K562 (cell line): ENCODE results near the gene PLAAT4. TPM values are rescaled to one million over a fixed set of nuclear protein-coding genes. Genes with fewer than 3 reads are reported as not detected.

ENCODE experiments used
- BRD4 ChIP-seq: fragments of 200-600 bp; sonication (generic); IDR thresholded peaks from 2 replicates; pipeline ENCODE4 v1.6.1; 2017; ENCODE audit warnings: inconsistent platforms
- EP300 ChIP-seq: IDR thresholded peaks from 2 replicates; pipeline ENCODE4 v1.6.1; 2012; ENCODE audit warnings: low read length, improper control_type of control experiment
- ERF ChIP-seq: fragments of 450-650 bp; formaldehyde crosslinking; IDR thresholded peaks from 2 replicates; pipeline ENCODE4 v1.4.0; 2020; ENCODE audit warnings: mild to moderate bottlenecking, mixed read lengths
- GATA2 ChIP-seq: sonication (generic); formaldehyde crosslinking; IDR thresholded peaks from 2 replicates; pipeline ENCODE4 v1.4.0; 2020; ENCODE audit warnings: mild to moderate bottlenecking, missing genetic modification reagents
- HMG20A ChIP-seq: fragments of 450-650 bp; formaldehyde crosslinking; conservative IDR thresholded peaks from 2 replicates; pipeline ENCODE4 v1.4.0; 2020; ENCODE audit warnings: mild to moderate bottlenecking, mixed read lengths
- HOXB6 ChIP-seq: fragments of 250-450 bp; sonication (Bioruptor Pico); IDR thresholded peaks from 2 replicates; pipeline ENCODE4 v1.5.1; 2022; ENCODE audit warnings: mild to moderate bottlenecking, borderline replicate concordance
- MEF2A ChIP-seq: IDR thresholded peaks from 2 replicates; pipeline ENCODE4 v1.6.1; 2011; ENCODE audit warnings: low read depth, mild to moderate bottlenecking, low read length, moderate library complexity; ENCODE audit not compliant: control insufficient read depth
- MYC ChIP-seq, 2 experiments: fragments of 250-450 bp in 1 of 2; sonication (Bioruptor Pico) in 1 of 2; IDR thresholded peaks; 2 replicates each; pipeline versions ENCODE4 v1.5.1 to v1.6.1; 2012 to 2021; ENCODE audit warnings: low read depth in 2 of 2, borderline replicate concordance in 1 of 2, improper control_type of control experiment in 1 of 2, low read length in 1 of 2, mild to moderate bottlenecking in 1 of 2, moderate library complexity in 1 of 2
- PYGO2 ChIP-seq: fragments of 450-650 bp; IDR thresholded peaks from 2 replicates; pipeline ENCODE4 v1.6.1; 2016; ENCODE audit warnings: mild to moderate bottlenecking, missing genetic modification characterization, moderate library complexity, missing compliant biosample characterization
- RBFOX2 ChIP-seq: fragments of 200-400 bp; formaldehyde crosslinking; IDR thresholded peaks from 2 replicates; pipeline ENCODE4 v1.6.1; 2017; ENCODE audit warnings: low read depth, mild to moderate bottlenecking, low read length, moderate library complexity
- RUNX1 ChIP-seq: sonication (generic); IDR thresholded peaks from 2 replicates; pipeline ENCODE4 v1.6.1; 2016; ENCODE audit warnings: antibody characterized with exemption, low read depth
- SMAD4 ChIP-seq: fragments of 250-450 bp; sonication (Bioruptor Pico); conservative IDR thresholded peaks from 2 replicates; pipeline ENCODE4 v1.8.0; 2021; ENCODE audit warnings: inconsistent platforms, mild to moderate bottlenecking, moderate library complexity
- SREBF2 ChIP-seq: sonication (generic); formaldehyde crosslinking; IDR thresholded peaks from 2 replicates; pipeline ENCODE4 v1.4.0; 2020; ENCODE audit warnings: mild to moderate bottlenecking, missing genetic modification reagents
- ZNF140 ChIP-seq: fragments of 250-450 bp; sonication (Bioruptor Pico); IDR thresholded peaks from 2 replicates; pipeline ENCODE4 v1.8.0; 2021; ENCODE audit warnings: moderate library complexity, mild to moderate bottlenecking, inconsistent platforms
- ZNF584 ChIP-seq: fragments of 200-800 bp; sonication (Bioruptor generic); IDR thresholded peaks from 2 replicates; pipeline ENCODE4 v1.6.1; 2016; ENCODE audit warnings: low read depth, mild to moderate bottlenecking, missing genetic modification characterization, missing compliant biosample characterization
- polyA plus RNA-seq, 8 experiments: library from polyadenylated mRNA; depleted of rRNA in 4 of 8; stranded (reverse) in 5 of 8; unstranded in 3 of 8; fragments of >200 nt; fragmentation: Nextera tagmentation in 2 of 8; fragmentation: Illumina TruSeq in 1 of 8; extraction: Ambion mirVana in 2 of 8; extraction: Trizol in 1 of 8; gene quantifications; 2 replicates each; pipeline versions ENCODE4 v1.2.1 to v1.2.3, GENCODE V29; 2011 to 2014; ENCODE audit warnings: inconsistent platforms in 1 of 8, missing spikeins in 1 of 8
- total RNA-seq, 7 experiments: library from RNA; depleted of rRNA in 6 of 7; stranded (reverse); fragments of >200 nt in 6 of 7; fragmentation: Illumina TruSeq in 2 of 7; extraction: Trizol in 2 of 7; gene quantifications; 2 replicates each; pipeline versions ENCODE4 v1.2.1 to v1.2.3, GENCODE V29; 2011 to 2021; ENCODE audit warnings: low replicate concordance in 1 of 7
- TF ChIP-seq, protein P1 (sequence below): sonication (generic); formaldehyde crosslinking; IDR thresholded peaks from 2 replicates; pipeline ENCODE4 v1.8.1; 2023; ENCODE audit warnings: missing genetic modification reagents, mild to moderate bottlenecking, borderline replicate concordance
- TF ChIP-seq, protein P2 (sequence below), 2 experiments: IDR thresholded peaks; 2 replicates each; pipeline ENCODE4 v1.6.1; 2011; ENCODE audit warnings: borderline replicate concordance in 1 of 2, control low read depth in 1 of 2, low read depth in 1 of 2, low read length in 1 of 2, mild to moderate bottlenecking in 1 of 2, mixed read lengths in 1 of 2, moderate library complexity in 1 of 2; ENCODE audit not compliant: insufficient read depth in 1 of 2, insufficient read length in 1 of 2, poor library complexity in 1 of 2, severe bottlenecking in 1 of 2; ENCODE audit errors: extremely low read depth in 1 of 2
- TF ChIP-seq, protein P3 (sequence below): sonication (generic); formaldehyde crosslinking; IDR thresholded peaks from 2 replicates; pipeline ENCODE4 v1.8.0; 2022; ENCODE audit warnings: mild to moderate bottlenecking, missing genetic modification reagents

Gene PLAAT4
- total and polyA plus RNA-seq, 9 of the 15 experiments (the other 6 are each of a cell fraction or from before 2014, with no cell fraction given), result 0.54 to 3.0 (median 1.3) TPM; not detected in 1

DNA sequence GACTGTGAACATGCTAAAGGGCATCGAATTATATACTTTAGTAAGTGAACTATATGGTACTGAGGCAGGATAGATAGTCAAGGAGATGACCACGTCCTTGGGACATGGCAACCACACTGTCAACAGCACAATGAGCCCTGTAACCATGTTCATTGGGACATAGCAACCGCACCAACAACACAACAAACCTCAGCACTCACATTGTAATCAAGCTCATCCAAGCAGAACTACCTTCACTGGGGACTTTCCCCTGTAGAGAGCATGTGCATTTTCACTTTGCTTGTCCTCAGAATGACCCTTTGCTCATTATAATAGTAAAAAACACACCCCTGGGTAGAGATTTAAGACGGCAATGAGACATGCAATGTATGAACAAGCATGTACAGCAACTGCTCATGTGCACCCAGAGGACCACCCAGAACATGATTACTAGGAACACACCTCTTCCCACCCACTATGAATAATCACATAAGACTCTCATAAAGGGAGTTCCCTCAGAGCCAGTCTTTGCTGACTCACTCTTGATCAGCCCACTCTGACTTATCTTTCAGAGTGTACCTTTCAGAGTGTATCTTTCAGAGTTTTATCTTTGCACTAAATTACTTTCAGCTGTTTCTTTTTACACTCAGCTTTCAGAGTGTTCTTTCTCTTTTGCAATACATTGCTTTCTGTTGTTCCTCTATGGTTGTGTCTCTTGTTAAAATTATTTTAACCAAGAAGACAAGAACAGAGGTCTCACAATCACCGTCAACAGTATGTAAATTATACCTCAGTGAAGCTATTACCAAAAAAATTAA, 30.6 kb downstream of the PLAAT4 start (continued):
- TF ChIP-seq, protein P1, sequence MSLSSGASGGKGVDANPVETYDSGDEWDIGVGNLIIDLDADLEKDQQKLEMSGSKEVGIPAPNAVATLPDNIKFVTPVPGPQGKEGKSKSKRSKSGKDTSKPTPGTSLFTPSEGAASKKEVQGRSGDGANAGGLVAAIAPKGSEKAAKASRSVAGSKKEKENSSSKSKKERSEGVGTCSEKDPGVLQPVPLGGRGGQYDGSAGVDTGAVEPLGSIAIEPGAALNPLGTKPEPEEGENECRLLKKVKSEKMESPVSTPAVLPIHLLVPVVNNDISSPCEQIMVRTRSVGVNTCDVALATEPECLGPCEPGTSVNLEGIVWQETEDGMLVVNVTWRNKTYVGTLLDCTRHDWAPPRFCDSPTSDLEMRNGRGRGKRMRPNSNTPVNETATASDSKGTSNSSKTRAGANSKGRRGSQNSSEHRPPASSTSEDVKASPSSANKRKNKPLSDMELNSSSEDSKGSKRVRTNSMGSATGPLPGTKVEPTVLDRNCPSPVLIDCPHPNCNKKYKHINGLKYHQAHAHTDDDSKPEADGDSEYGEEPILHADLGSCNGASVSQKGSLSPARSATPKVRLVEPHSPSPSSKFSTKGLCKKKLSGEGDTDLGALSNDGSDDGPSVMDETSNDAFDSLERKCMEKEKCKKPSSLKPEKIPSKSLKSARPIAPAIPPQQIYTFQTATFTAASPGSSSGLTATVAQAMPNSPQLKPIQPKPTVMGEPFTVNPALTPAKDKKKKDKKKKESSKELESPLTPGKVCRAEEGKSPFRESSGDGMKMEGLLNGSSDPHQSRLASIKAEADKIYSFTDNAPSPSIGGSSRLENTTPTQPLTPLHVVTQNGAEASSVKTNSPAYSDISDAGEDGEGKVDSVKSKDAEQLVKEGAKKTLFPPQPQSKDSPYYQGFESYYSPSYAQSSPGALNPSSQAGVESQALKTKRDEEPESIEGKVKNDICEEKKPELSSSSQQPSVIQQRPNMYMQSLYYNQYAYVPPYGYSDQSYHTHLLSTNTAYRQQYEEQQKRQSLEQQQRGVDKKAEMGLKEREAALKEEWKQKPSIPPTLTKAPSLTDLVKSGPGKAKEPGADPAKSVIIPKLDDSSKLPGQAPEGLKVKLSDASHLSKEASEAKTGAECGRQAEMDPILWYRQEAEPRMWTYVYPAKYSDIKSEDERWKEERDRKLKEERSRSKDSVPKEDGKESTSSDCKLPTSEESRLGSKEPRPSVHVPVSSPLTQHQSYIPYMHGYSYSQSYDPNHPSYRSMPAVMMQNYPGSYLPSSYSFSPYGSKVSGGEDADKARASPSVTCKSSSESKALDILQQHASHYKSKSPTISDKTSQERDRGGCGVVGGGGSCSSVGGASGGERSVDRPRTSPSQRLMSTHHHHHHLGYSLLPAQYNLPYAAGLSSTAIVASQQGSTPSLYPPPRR (CRISPR knock-in tag), result no peak
- TF ChIP-seq MEF2A, result no peak
- no peak for TF ChIP-seq ZNF584
- TF ChIP-seq, protein P2, sequence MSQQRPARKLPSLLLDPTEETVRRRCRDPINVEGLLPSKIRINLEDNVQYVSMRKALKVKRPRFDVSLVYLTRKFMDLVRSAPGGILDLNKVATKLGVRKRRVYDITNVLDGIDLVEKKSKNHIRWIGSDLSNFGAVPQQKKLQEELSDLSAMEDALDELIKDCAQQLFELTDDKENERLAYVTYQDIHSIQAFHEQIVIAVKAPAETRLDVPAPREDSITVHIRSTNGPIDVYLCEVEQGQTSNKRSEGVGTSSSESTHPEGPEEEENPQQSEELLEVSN (IDR thresholded peaks at IDR 0.05; ENCODE audit: borderline replicate concordance in 1 of 2, extremely low read depth in 1 of 2, insufficient read depth in 1 of 2, insufficient read length in 1 of 2, low read depth in 1 of 2, low read length in 1 of 2, poor library complexity in 1 of 2, severe bottlenecking in 1 of 2), result peak in 1 of 2 experiments; percentile 12
- no peak for TF ChIP-seq HOXB6 (CRISPR knock-in tag)
- peak; percentile 51; the same call in 1 of the 2 replicates for TF ChIP-seq SMAD4
- TF ChIP-seq RUNX1, result no peak
- 0 out of 2 replicates have a peak, but pooled peaks have one; percentile 11 for TF ChIP-seq ERF (CRISPR knock-in tag)
- 0 out of 2 replicates have a peak, but pooled peaks have one; percentile 8 for TF ChIP-seq PYGO2 (tag)
- no peak for TF ChIP-seq MYC (IDR thresholded peaks at IDR 0.05; ENCODE audit: low read depth, low read length)
- TF ChIP-seq MYC (CRISPR knock-in tag; IDR thresholded peaks at IDR 0.05; ENCODE audit: borderline replicate concordance, low read depth), result no peak
- TF ChIP-seq, protein P3, sequence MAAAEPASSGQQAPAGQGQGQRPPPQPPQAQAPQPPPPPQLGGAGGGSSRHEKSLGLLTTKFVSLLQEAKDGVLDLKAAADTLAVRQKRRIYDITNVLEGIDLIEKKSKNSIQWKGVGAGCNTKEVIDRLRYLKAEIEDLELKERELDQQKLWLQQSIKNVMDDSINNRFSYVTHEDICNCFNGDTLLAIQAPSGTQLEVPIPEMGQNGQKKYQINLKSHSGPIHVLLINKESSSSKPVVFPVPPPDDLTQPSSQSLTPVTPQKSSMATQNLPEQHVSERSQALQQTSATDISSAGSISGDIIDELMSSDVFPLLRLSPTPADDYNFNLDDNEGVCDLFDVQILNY (CRISPR knock-in tag), result no peak
- no peak for TF ChIP-seq HMG20A (CRISPR knock-in tag)
- peak; percentile 90 for TF ChIP-seq EP300
- TF ChIP-seq GATA2 (CRISPR knock-in tag), result no peak
- TF ChIP-seq BRD4, result no peak
- TF ChIP-seq RBFOX2, result no peak
- no peak for TF ChIP-seq SREBF2
- TF ChIP-seq ZNF140 (CRISPR knock-in tag), result no peak
